HCT116 (cell line): ENCODE results near the gene ESAM. TPM values are rescaled to one million over a fixed set of nuclear protein-coding genes. Genes with fewer than 3 reads are reported as not detected.
A peak's percentile ranks its signal among the peaks of the same experiment; 100 is the strongest.

Experiments used
- ATAC-seq: fragments of 200-7000 bp; cut with Tn5 transposase; 2 replicates; pipeline ENCODE4 v1.9.1; 2020; ENCODE audit warnings: mild to moderate bottlenecking, moderate library complexity
- BruUV-seq: library from RNA; stranded (reverse); fragments of 400-500 nt; replicated peaks from 2 replicates; lab custom pipeline; 2021; lab: Mats Ljungman, UMichigan
- CTCF ChIA-PET: fragments of 300-600 bp; sonication (Branson Sonifier 250); formaldehyde crosslinking; loops from one replicate; lab custom pipeline; 2021; ENCODE audit warnings: antibody characterized with exemption; lab: Charles Lee
- POLR2A ChIA-PET: fragments of 300-600, 350-600 bp; sonication (Branson Sonifier 250); formaldehyde crosslinking; loops from one replicate; lab custom pipeline; 2021; ENCODE audit warnings: antibody characterized with exemption; lab: Charles Lee
- RAD21 ChIA-PET, 2 experiments: fragments of 300-600 bp; sonication (Branson Sonifier 250); formaldehyde crosslinking; loops; one replicate each; lab custom pipeline; 2023; ENCODE audit warnings: low total read pairs in 2 of 2; ENCODE audit not compliant: uncharacterized antibody in 2 of 2, unreplicated experiment in 2 of 2, low non-redundant PET in 1 of 2; lab: Charles Lee
- DNase-seq: peaks from one replicate; pipeline ENCODE4 v3.0.0-alpha.2; 2010; ENCODE audit warnings: low read depth, low spot score
- H2AFZ ChIP-seq: fragments of 200-600 bp; shearing (Covaris generic), sonication (generic); 2 replicates; pipeline ENCODE4 v1.6.1; 2017; ENCODE audit warnings: low read depth, mixed run types, mixed read lengths, antibody characterized with exemption, low read length; ENCODE audit not compliant: poor library complexity, severe bottlenecking
- H3K27ac ChIP-seq: 2 replicates; pipeline ENCODE4 v1.5.1; 2012; ENCODE audit warnings: low read depth, low read length
- H3K27me3 ChIP-seq: fragments of 200-600 bp; sonication (generic); 2 replicates; pipeline ENCODE4 v1.6.1; 2016; ENCODE audit warnings: mixed run types, low read length, mixed read lengths; ENCODE audit not compliant: insufficient read depth
- H3K36me3 ChIP-seq, 2 experiments: fragments of 200-500 bp in 1 of 2; fragments of 200-600 bp in 1 of 2; sonication (Bioruptor generic) in 1 of 2; sonication (generic) in 1 of 2; 2 replicates each; pipeline versions ENCODE4 v1.5.1 to v1.6.1; 2014 to 2016; ENCODE audit warnings: low read length in 2 of 2, inconsistent platforms in 1 of 2, mixed read lengths in 1 of 2, mixed run types in 1 of 2; ENCODE audit not compliant: insufficient read depth in 2 of 2, control insufficient read depth in 1 of 2
- H3K4me1 ChIP-seq, 2 experiments: fragments of 200-600 bp in 1 of 2; sonication (generic) in 1 of 2; 2 replicates each; pipeline versions ENCODE4 v1.5.1 to v1.6.1; 2012 to 2017; ENCODE audit warnings: low read length in 2 of 2, inconsistent platforms in 1 of 2, mild to moderate bottlenecking in 1 of 2, mixed read lengths in 1 of 2, mixed run types in 1 of 2, moderate library complexity in 1 of 2; ENCODE audit not compliant: insufficient read depth in 2 of 2, control insufficient read depth in 1 of 2
- H3K4me2 ChIP-seq: fragments of 200-600 bp; sonication (generic); 2 replicates; pipeline ENCODE4 v1.6.1; 2017; ENCODE audit warnings: mixed run types, low read length, mixed read lengths
- H3K4me3 ChIP-seq, 2 experiments: fragments of 200-600 bp in 1 of 2; sonication (generic) in 1 of 2; replicated peaks in 1 of 2; 2 replicates each; pipeline ENCODE4 v1.5.1; 2011 to 2016; ENCODE audit warnings: low read length in 2 of 2, control low read depth in 1 of 2, low read depth in 1 of 2, mild to moderate bottlenecking in 1 of 2, mixed read lengths in 1 of 2, mixed run types in 1 of 2
- H3K79me2 ChIP-seq: fragments of 200-600 bp; sonication (generic); 2 replicates; pipeline ENCODE4 v1.6.1; 2017; ENCODE audit warnings: mild to moderate bottlenecking, mixed run types, low read length, moderate library complexity, mixed read lengths; ENCODE audit not compliant: insufficient read depth
- H3K9ac ChIP-seq: fragments of 200-600 bp; sonication (generic); 2 replicates; pipeline ENCODE4 v1.6.1; 2016; ENCODE audit warnings: low read length, mixed read lengths
- H3K9me2 ChIP-seq: fragments of 200-600 bp; sonication (generic), shearing (Covaris generic); 2 replicates; pipeline ENCODE4 v1.6.1; 2017; ENCODE audit warnings: mixed run types, mild to moderate bottlenecking, moderate library complexity; ENCODE audit not compliant: insufficient read depth
- H3K9me3 ChIP-seq, 2 experiments: fragments of 200-500 bp in 1 of 2; fragments of 200-600 bp in 1 of 2; sonication (Bioruptor generic) in 1 of 2; sonication (generic) in 1 of 2; 2 replicates each; pipeline ENCODE4 v1.6.1; 2014 to 2017; ENCODE audit warnings: low read length in 2 of 2, mixed read lengths in 2 of 2, inconsistent platforms in 1 of 2, low read depth in 1 of 2, mild to moderate bottlenecking in 1 of 2, mixed run types in 1 of 2, moderate library complexity in 1 of 2; ENCODE audit not compliant: control insufficient read depth in 1 of 2, insufficient read depth in 1 of 2
- H4K20me1 ChIP-seq: fragments of 200-600 bp; sonication (generic), shearing (Covaris generic); 2 replicates; pipeline ENCODE4 v1.6.1; 2017; ENCODE audit warnings: mixed run types, mild to moderate bottlenecking, moderate library complexity; ENCODE audit not compliant: insufficient read depth
- CTCF ChIP-seq, 3 experiments: fragments of 200-600 bp in 1 of 3; sonication (generic) in 1 of 3; IDR thresholded peaks in 2 of 3; conservative IDR thresholded peaks in 1 of 3; 2 replicates each; pipeline ENCODE4 v1.5.1; 2012 to 2017; ENCODE audit warnings: low read depth in 2 of 3, low read length in 2 of 3, antibody characterized with exemption in 1 of 3, borderline replicate concordance in 1 of 3, control low read depth in 1 of 3, mild to moderate bottlenecking in 1 of 3, mixed read lengths in 1 of 3, mixed run types in 1 of 3, moderate library complexity in 1 of 3; ENCODE audit not compliant: insufficient read depth in 1 of 3
- EZH2 ChIP-seq: fragments of 200-600 bp; sonication (generic); IDR thresholded peaks from 2 replicates; pipeline ENCODE4 v1.6.1; 2017; ENCODE audit warnings: antibody characterized with exemption, mixed run types
- RAD21 ChIP-seq: IDR thresholded peaks from 2 replicates; pipeline ENCODE4 v1.6.1; 2012; ENCODE audit warnings: low read depth, mild to moderate bottlenecking
- intact Hi-C: fragments of 100-400 bp; cut with micrococcal nuclease; formaldehyde crosslinking; loops from 2 replicates; pipeline ENCODE4 v1.10.0; 2022
- total RNA-seq: library from RNA; stranded (reverse); gene quantifications from one replicate; pipeline ENCODE4 v1.2.1, GENCODE V29; 2021; ENCODE audit not compliant: unreplicated experiment

ESAM gene
- total RNA-seq, 1 experiment from 2014 or later = 6.1 TPM

- no peak overlapping the region for H2AFZ ChIP-seq
- peak; percentile 8 for DNase-seq
- BruUV-seq = no TSS peak
Measured at GRCh38 chr11:124778281-124778680, 16.2 kb upstream of the ESAM start.

More at GRCh38 chr11:124778281-124778680, 16.2 kb upstream of the ESAM start:
- H3K4me3 ChIP-seq = no peak overlapping the region
- ATAC-seq = peak; percentile 84
- CTCF ChIA-PET = interaction anchor here (0.7 to 1.7 kb wide), 8 partner anchors 9 to 109 kb away, joined by 3 to 7 read pairs (median 4); partner anchors contain the start of gene MSANTD2
- H3K27ac ChIP-seq = no peak overlapping the region
- no peaks in the 10 kb centered on the region for H3K9me2 ChIP-seq
- RAD21 ChIA-PET = no interaction called here
- no peaks in the 10 kb centered on the region for H4K20me1 ChIP-seq
- H3K9me3 ChIP-seq = no peaks in the 10 kb centered on the region
- H3K36me3 ChIP-seq = no peaks in the 10 kb centered on the region
- no peaks in the 10 kb centered on the region for H3K27me3 ChIP-seq
- TF ChIP-seq CTCF (IDR thresholded peaks at IDR 0.05 in 2 of 3, conservative IDR thresholded peaks at IDR 0.05 in 1 of 3; ENCODE audit: borderline replicate concordance in 1 of 3, insufficient read depth in 1 of 3, low read depth in 2 of 3, low read length in 2 of 3) (peak; percentile 48 to 56 (median 49); a peak in 5 of 6 replicates), EZH2 (no peak), RAD21 (peak; percentile 54)
- TF ChIP-seq, all 23 proteins: peak for 2
- intact Hi-C loops = no loop called here
- Histone ChIP-seq H3K4me1 (peaks cover under 1 to 8% of the 10 kb centered on the region in 2 experiments; a peak in 2 of 4 replicates), H3K79me2 (0 out of 2 replicates have a peak, but pooled peaks cover 2% of the 10 kb centered on the region), H3K4me2 (no peak overlapping the region), H3K9ac (no peak overlapping the region)
- POLR2A ChIA-PET = no interaction called here
